B cell (primary cell): ENCODE data around the gene UCP2. TPM values are rescaled to one million over a fixed set of nuclear protein-coding genes. Genes with fewer than 3 reads are reported as not detected.

Experiments used
- ATAC-seq: fragments of 200-7000 bp; cut with Tn5 transposase; one replicate; pipeline ENCODE4 v1.10.0; 2021; ENCODE audit warnings: low read depth, mild to moderate bottlenecking, moderate number of reproducible peaks, moderate library complexity
- CTCF ChIA-PET: fragments of 350-600 bp; sonication (Branson Sonifier 250); formaldehyde crosslinking; loops from one replicate; lab custom pipeline; 2021; ENCODE audit warnings: antibody characterized with exemption, inconsistent platforms; lab: Charles Lee
- POLR2A ChIA-PET: fragments of 350-600 bp; sonication (Branson Sonifier 250); formaldehyde crosslinking; loops from one replicate; lab custom pipeline; 2021; ENCODE audit warnings: antibody characterized with exemption; lab: Charles Lee
- DNase-seq: peaks from one replicate; pipeline ENCODE4 v3.0.0; 2013
- H2AFZ ChIP-seq: 2 replicates; pipeline ENCODE4 v1.6.1; 2012; ENCODE audit warnings: mild to moderate bottlenecking, low read depth, low read length; ENCODE audit not compliant: insufficient read depth, poor library complexity, severe bottlenecking
- H3K27ac ChIP-seq, 2 donors: 1 replicate in 1 of 2; 2 replicates in 1 of 2; pipeline ENCODE4 v1.5.1; 2012 to 2013; ENCODE audit warnings: low read length in 2 of 2, mild to moderate bottlenecking in 2 of 2, moderate library complexity in 1 of 2
- H3K27me3 ChIP-seq, 4 experiments: fragments of 200-600 bp in 1 of 4; sonication (generic) in 1 of 4; replicated peaks in 1 of 4; 1 replicate in 2 of 4; 2 replicates in 2 of 4; pipeline versions ENCODE4 v1.6.1 to v1.7.0; 2013 to 2016; ENCODE audit warnings: low read length in 3 of 4, mild to moderate bottlenecking in 2 of 4, mixed read lengths in 1 of 4, moderate library complexity in 1 of 4; ENCODE audit not compliant: insufficient read depth in 4 of 4, control insufficient read depth in 3 of 4; ENCODE audit errors: control extremely low read depth in 1 of 4
- H3K36me3 ChIP-seq, 2 experiments: replicated peaks in 1 of 2; 1 replicate in 1 of 2; 2 replicates in 1 of 2; pipeline versions ENCODE4 v1.6.1 to v1.7.1; 2013; ENCODE audit warnings: low read length in 1 of 2; ENCODE audit not compliant: insufficient read depth in 2 of 2, control insufficient read depth in 1 of 2; ENCODE audit errors: control extremely low read depth in 1 of 2, extremely low read depth in 1 of 2
- H3K4me1 ChIP-seq, 2 donors: fragments of 200-600 bp in 1 of 2; sonication (generic) in 1 of 2; 1 replicate in 1 of 2; 2 replicates in 1 of 2; pipeline versions ENCODE4 v1.5.1 to v1.6.1; 2013 to 2017; ENCODE audit warnings: low read length in 2 of 2; ENCODE audit not compliant: control insufficient read depth in 2 of 2, insufficient read depth in 2 of 2
- H3K4me2 ChIP-seq: replicated peaks from 2 replicates; pipeline ENCODE3; 2012; ENCODE audit warnings: mild to moderate bottlenecking, low read depth, low read length; ENCODE audit not compliant: poor library complexity, severe bottlenecking
- H3K4me3 ChIP-seq, 5 experiments: fragments of 200-600 bp in 1 of 5; sonication (generic) in 1 of 5; 1 replicate in 3 of 5; 2 replicates in 2 of 5; pipeline versions ENCODE4 v1.5.1 to v1.7.0; 2011 to 2016; ENCODE audit warnings: low read length in 4 of 5, mild to moderate bottlenecking in 4 of 5, low read depth in 2 of 5, control low read depth in 1 of 5, moderate library complexity in 1 of 5; ENCODE audit not compliant: insufficient read depth in 1 of 5; ENCODE audit errors: control extremely low read depth in 1 of 5, extremely low read depth in 1 of 5
- H3K79me2 ChIP-seq: fragments of 200-600 bp; sonication (generic); one replicate; pipeline ENCODE4 v1.6.0; 2016; ENCODE audit warnings: low read length; ENCODE audit not compliant: control insufficient read depth, insufficient read depth
- H3K9ac ChIP-seq: fragments of 200-600 bp; sonication (generic); 2 replicates; pipeline ENCODE4 v1.6.1; 2017; ENCODE audit warnings: mild to moderate bottlenecking, low read length, moderate library complexity
- H3K9me3 ChIP-seq, 3 donors: one replicate each; pipeline versions ENCODE4 v1.6.1 to v1.7.1; 2013; ENCODE audit warnings: low read length in 2 of 3; ENCODE audit not compliant: control insufficient read depth in 2 of 3, insufficient read depth in 1 of 3; ENCODE audit errors: control extremely low read depth in 1 of 3
- H4K20me1 ChIP-seq: 2 replicates; pipeline ENCODE4 v1.6.0; 2012; ENCODE audit warnings: mild to moderate bottlenecking, low read length; ENCODE audit not compliant: insufficient read depth, control insufficient read depth, poor library complexity, severe bottlenecking
- H3K27ac Mint-ChIP-seq: one replicate; pipeline ENCODE4 v1.8.0; 2021; ENCODE audit warnings: mixed read lengths
- H3K27me3 Mint-ChIP-seq: one replicate; pipeline ENCODE4 v1.8.0; 2021; ENCODE audit warnings: mixed read lengths
- H3K4me1 Mint-ChIP-seq: one replicate; pipeline ENCODE4 v1.8.0; 2021; ENCODE audit warnings: mixed read lengths
- H3K4me3 Mint-ChIP-seq: one replicate; pipeline ENCODE4 v1.8.0; 2021; ENCODE audit warnings: mixed read lengths
- H3K9me3 Mint-ChIP-seq: one replicate; pipeline ENCODE4 v1.8.0; 2022; ENCODE audit warnings: mixed read lengths; ENCODE audit not compliant: insufficient read depth
- EZH2 ChIP-seq: IDR thresholded peaks from 2 replicates; pipeline ENCODE4 v1.6.1; 2012; ENCODE audit warnings: borderline replicate concordance, low read depth, mild to moderate bottlenecking, moderate library complexity, low read length; ENCODE audit not compliant: insufficient read depth, poor library complexity, severe bottlenecking
- WGBS: methylation state at CpG from one replicate; pipeline ENCODE4 v1.1.5; 2013; ENCODE audit warnings: missing lambda C conversion rate; ENCODE audit not compliant: insufficient coverage; 5-methylcytosine and 5-hydroxymethylcytosine counted together
- intact Hi-C: fragments of 100-400 bp; cut with micrococcal nuclease; formaldehyde crosslinking; loops from one replicate; pipeline ENCODE4 v1.10.0; 2022
- polyA plus RNA-seq: library from polyadenylated mRNA; depleted of rRNA; stranded (reverse); fragments of >200 nt; gene quantifications from 2 replicates; pipeline ENCODE4 v1.2.3, GENCODE V29; 2012
- total RNA-seq, 2 donors: library from RNA; stranded (reverse); fragments of 120-200 nt in 1 of 2; gene quantifications; 1 replicate in 1 of 2; 2 replicates in 1 of 2; pipeline versions ENCODE4 v1.2.3 to v1.2.4, GENCODE V29; 2013 to 2022
- TF ChIP-seq, protein P1 (sequence below): fragments of 200-600 bp; IDR thresholded peaks from one replicate; pipeline ENCODE4 v1.8.0; 2022; ENCODE audit warnings: antibody characterized with exemption, mild to moderate bottlenecking

UCP2 gene
- total and polyA plus RNA-seq, 2 donors (not counting 1 experiment from before 2014, with no cell fraction given): 613 to 697 TPM

DNA sequence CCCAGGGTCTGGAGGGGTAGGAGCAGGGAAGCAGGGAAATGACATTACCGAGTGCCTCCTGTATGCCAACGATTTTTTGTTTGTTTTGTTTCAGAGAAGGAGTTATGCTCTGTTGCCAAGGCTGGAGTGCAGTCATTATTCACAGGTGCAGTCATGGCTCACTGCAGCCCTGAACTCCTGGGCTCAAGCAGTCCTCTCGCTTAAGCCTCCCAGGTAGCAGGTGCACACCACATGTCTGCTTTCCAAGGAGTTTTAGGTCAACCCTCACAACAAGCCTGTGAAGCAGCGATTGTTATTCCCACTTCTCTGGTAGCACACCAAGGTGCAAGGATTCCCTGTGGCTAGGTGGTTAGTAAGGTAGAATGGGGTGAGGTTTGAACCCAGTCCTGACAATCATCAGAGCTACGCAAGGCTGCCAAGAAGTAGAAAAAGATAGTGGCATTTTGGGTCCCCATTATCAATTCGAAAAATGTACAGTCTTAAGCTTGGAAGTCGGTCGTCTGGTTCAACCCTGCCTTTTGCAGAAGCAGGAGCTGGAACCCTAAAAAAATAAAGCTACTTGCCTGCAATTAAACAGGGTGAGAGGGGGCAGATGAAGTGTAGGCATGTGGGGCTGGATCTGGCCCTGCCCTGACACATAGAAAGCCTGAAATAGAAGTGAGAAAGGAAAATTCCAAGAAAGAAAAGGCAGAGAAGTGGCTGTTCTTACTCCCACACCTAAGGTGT is 17.1 kb upstream of the UCP2 start:
- Mint-ChIP-seq H3K4me3 (peak overlapping the region; percentile 71), H3K4me1 (peaks cover 65% of the 10 kb centered on the region), H3K27ac (peak overlapping the region; percentile 93), H3K9me3 (no peaks in the 10 kb centered on the region), H3K27me3 (no peaks in the 10 kb centered on the region)
- peak overlapping the region; percentile 72 to 98 for H3K27ac ChIP-seq
- H3K4me3 ChIP-seq: no peak overlapping the region
- peak overlapping the region; percentile 44 for H3K9ac ChIP-seq
- H3K4me1 ChIP-seq: peaks cover 56 to 57% of the 10 kb centered on the region in 2 donors
- no peak overlapping the region for H2AFZ ChIP-seq
- H3K9me3 ChIP-seq: no peaks in the 10 kb centered on the region
- DNase-seq: peak; percentile 81
- H3K27me3 ChIP-seq: no peaks in the 10 kb centered on the region
- WGBS: 57% methylated on average over 7 of the region's 8 CpGs
- CTCF ChIA-PET: interaction anchor here (0.6 kb wide), 1 partner anchor 19 kb away, joined by 3 read pairs; no protein-coding TSS in a partner anchor
- intact Hi-C loops: loop anchor here (5.0 to 10.0 kb wide), 2 partner anchors 33 to 1565 kb away; partner anchors contain the start of gene CLPB
- H4K20me1 ChIP-seq: no peaks in the 10 kb centered on the region
- ATAC-seq: peak; percentile 28
- POLR2A ChIA-PET: interaction anchor here (1.3 to 4.5 kb wide), 4 partner anchors 11 to 21 kb away, joined by 3 to 63 read pairs (median 9); partner anchors contain the start of gene UCP2
- peaks cover 0 to 14% of the 10 kb centered on the region in 2 experiments for H3K36me3 ChIP-seq
- TF ChIP-seq, protein P1, sequence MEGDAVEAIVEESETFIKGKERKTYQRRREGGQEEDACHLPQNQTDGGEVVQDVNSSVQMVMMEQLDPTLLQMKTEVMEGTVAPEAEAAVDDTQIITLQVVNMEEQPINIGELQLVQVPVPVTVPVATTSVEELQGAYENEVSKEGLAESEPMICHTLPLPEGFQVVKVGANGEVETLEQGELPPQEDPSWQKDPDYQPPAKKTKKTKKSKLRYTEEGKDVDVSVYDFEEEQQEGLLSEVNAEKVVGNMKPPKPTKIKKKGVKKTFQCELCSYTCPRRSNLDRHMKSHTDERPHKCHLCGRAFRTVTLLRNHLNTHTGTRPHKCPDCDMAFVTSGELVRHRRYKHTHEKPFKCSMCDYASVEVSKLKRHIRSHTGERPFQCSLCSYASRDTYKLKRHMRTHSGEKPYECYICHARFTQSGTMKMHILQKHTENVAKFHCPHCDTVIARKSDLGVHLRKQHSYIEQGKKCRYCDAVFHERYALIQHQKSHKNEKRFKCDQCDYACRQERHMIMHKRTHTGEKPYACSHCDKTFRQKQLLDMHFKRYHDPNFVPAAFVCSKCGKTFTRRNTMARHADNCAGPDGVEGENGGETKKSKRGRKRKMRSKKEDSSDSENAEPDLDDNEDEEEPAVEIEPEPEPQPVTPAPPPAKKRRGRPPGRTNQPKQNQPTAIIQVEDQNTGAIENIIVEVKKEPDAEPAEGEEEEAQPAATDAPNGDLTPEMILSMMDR: no peak
- no peak for TF ChIP-seq EZH2
- H3K4me2 ChIP-seq: peak overlapping the region; percentile 54
- no peaks in the 10 kb centered on the region for H3K79me2 ChIP-seq
